GM23248 (cell line): Measurements from ENCODE around the gene HRH1. TPM values are rescaled to one million over a fixed set of nuclear protein-coding genes. Genes with fewer than 3 reads are reported as not detected.
A peak's percentile ranks its signal among the peaks of the same experiment; 100 is the strongest.
"Not testable (repeated sequence)": the region's sequence is repeated elsewhere in the genome, so short reads cannot be mapped to it uniquely, and the experiment has no call there.

Source experiments
- DNase-seq: peaks from one replicate; pipeline ENCODE4 v3.0.0-alpha.2; 2015
- H2AFZ ChIP-seq: fragments of 200-600 bp; sonication (generic); 2 replicates; pipeline ENCODE4 v1.6.1; 2016; ENCODE audit warnings: antibody characterized with exemption
- H3F3A ChIP-seq: fragments of 200-600 bp; sonication (generic); 2 replicates; pipeline ENCODE4 v1.6.1; 2016; ENCODE audit warnings: mild to moderate bottlenecking, antibody characterized with exemption, mixed run types; ENCODE audit not compliant: insufficient read depth
- H3K27ac ChIP-seq: fragments of 200-600 bp; sonication (generic); 2 replicates; pipeline ENCODE4 v1.5.1; 2016; ENCODE audit warnings: mild to moderate bottlenecking
- H3K27me3 ChIP-seq: fragments of 200-600 bp; sonication (generic); replicated peaks from 2 replicates; pipeline ENCODE4 v1.6.1; 2016; ENCODE audit warnings: mild to moderate bottlenecking; ENCODE audit not compliant: insufficient read depth
- H3K36me3 ChIP-seq: fragments of 200-600 bp; sonication (generic); 2 replicates; pipeline ENCODE4 v1.6.1; 2016; ENCODE audit warnings: low read depth, mild to moderate bottlenecking
- H3K4me1 ChIP-seq: fragments of 200-600 bp; sonication (generic); 2 replicates; pipeline ENCODE4 v1.6.1; 2016; ENCODE audit warnings: mild to moderate bottlenecking; ENCODE audit not compliant: insufficient read depth
- H3K4me2 ChIP-seq: fragments of 200-600 bp; sonication (generic); one replicate; pipeline ENCODE4 v1.6.1; 2016; ENCODE audit warnings: mild to moderate bottlenecking; ENCODE audit not compliant: unreplicated experiment
- H3K4me3 ChIP-seq: fragments of 200-600 bp; sonication (generic); 2 replicates; pipeline ENCODE4 v1.5.1; 2016; ENCODE audit warnings: mild to moderate bottlenecking
- H3K79me2 ChIP-seq: fragments of 200-600 bp; sonication (generic); 2 replicates; pipeline ENCODE4 v1.6.1; 2016; ENCODE audit warnings: mild to moderate bottlenecking; ENCODE audit not compliant: insufficient read depth
- H3K9ac ChIP-seq: fragments of 200-600 bp; sonication (generic); 2 replicates; pipeline ENCODE4 v1.6.1; 2016; ENCODE audit warnings: mild to moderate bottlenecking
- H3K9me2 ChIP-seq: fragments of 200-600 bp; sonication (generic); 2 replicates; pipeline ENCODE4 v1.6.1; 2016; ENCODE audit warnings: mixed run types, mild to moderate bottlenecking, moderate library complexity; ENCODE audit not compliant: insufficient read depth
- H3K9me3 ChIP-seq: fragments of 200-600 bp; sonication (generic); one replicate; pipeline ENCODE4 v1.6.1; 2017; ENCODE audit warnings: low read depth
- H4K20me1 ChIP-seq: fragments of 200-600 bp; sonication (generic); 2 replicates; pipeline ENCODE4 v1.6.0; 2016; ENCODE audit not compliant: insufficient read depth
- EZH2 ChIP-seq: fragments of 200-600 bp; sonication (generic); IDR thresholded peaks from 2 replicates; pipeline ENCODE4 v1.6.1; 2018; ENCODE audit warnings: antibody characterized with exemption, mild to moderate bottlenecking; ENCODE audit not compliant: insufficient read depth, poor library complexity, severe bottlenecking
- EZH2phosphoT487 ChIP-seq: fragments of 200-600 bp; sonication (generic); IDR thresholded peaks from 2 replicates; pipeline ENCODE4 v1.6.1; 2018; ENCODE audit warnings: antibody characterized with exemption, moderate library complexity, mild to moderate bottlenecking, low read depth; ENCODE audit not compliant: insufficient read depth
- WGBS, 2 experiments: methylation state at CpG; one replicate each; pipeline ENCODE4 v1.1.6; 2015 to 2017; ENCODE audit warnings: low lambda C conversion rate in 2 of 2, low coverage in 1 of 2; ENCODE audit errors: missing lambda C conversion rate in 2 of 2; 5-methylcytosine and 5-hydroxymethylcytosine counted together
- in situ Hi-C: fragments of 300-500 bp; cut with MboI; formaldehyde crosslinking; loops from 2 replicates; pipeline ENCODE4 v1.15.0; 2020
- polyA plus RNA-seq: library from polyadenylated mRNA; unstranded; fragments of >200 nt; fragmentation: Nextera tagmentation; extraction: Ambion mirVana; gene quantifications from 2 replicates; pipeline ENCODE4 v1.2.1, GENCODE V29; 2016
- total RNA-seq: library from RNA; depleted of rRNA; stranded (reverse); fragments of >200 nt; shearing (Covaris generic); gene quantifications from 2 replicates; pipeline ENCODE4 v1.2.3, GENCODE V29; 2014; rRNA removed

Gene HRH1
- total RNA-seq (9.0 and 9.1 TPM in 2 replicates), polyA plus RNA-seq (7.1 and 8.1 TPM in 2 replicates)

GRCh38 chr3:11154036-11154952, at the start of gene HRH1:
HRH1 (plus strand) TSS chr3:11154493; CDS start chr3:11259038, 104,545 bp downstream.
- peaks cover 19% of the 10 kb centered on the region for H3K4me1 ChIP-seq
- 2 to 5% methylated on average over 19 to 82 of the region's 98 CpGs for WGBS, 2 experiments
- H3K4me3 ChIP-seq: peak within 1 kb of the TSS; percentile 84
- H3F3A ChIP-seq: peaks cover 32% of the 10 kb centered on the region
- H3K27me3 ChIP-seq: no peaks in the 10 kb centered on the region
- H3K9ac ChIP-seq: peak within 1 kb of the TSS; percentile 92
- H2AFZ ChIP-seq: peak within 1 kb of the TSS; percentile 72
- H3K4me2 ChIP-seq: peak within 1 kb of the TSS; percentile 94
- H3K27ac ChIP-seq: peak within 1 kb of the TSS; percentile 58
- in situ Hi-C loops: loop anchor here (25.0 kb wide), 1 partner anchor 183 kb away; no protein-coding TSS in a partner anchor
- peaks cover 36% of the 10 kb centered on the region for H3K79me2 ChIP-seq
- no peaks in the 10 kb centered on the region for H3K9me3 ChIP-seq
- no peaks in the 10 kb centered on the region for H3K9me2 ChIP-seq
- no peaks in the 10 kb centered on the region for H3K36me3 ChIP-seq
- peak; percentile 75 for DNase-seq
- no peak for TF ChIP-seq EZH2
- no peak for TF ChIP-seq EZH2phosphoT487
- H4K20me1 ChIP-seq: no peaks in the 10 kb centered on the region

GRCh38 chr3:11113316-11113715, 41.0 kb upstream of the HRH1 start:
- H3K9me3 ChIP-seq, H3K9ac ChIP-seq, H3K79me2 ChIP-seq, H3K9me2 ChIP-seq, H3K4me2 ChIP-seq, H3K36me3 ChIP-seq, DNase-seq, H4K20me1 ChIP-seq, H3K27ac ChIP-seq, H3K27me3 ChIP-seq, in situ Hi-C loops, H3K4me3 ChIP-seq, H2AFZ ChIP-seq, H3F3A ChIP-seq: not testable (repeated sequence)
- peaks cover 18% of the 10 kb centered on the region for H3K4me1 ChIP-seq
- WGBS, 2 experiments: 87 to 88% methylated on average over 1 to 2 of the region's 2 CpGs

GRCh38 chr3:11115548-11115947, 38.7 kb upstream of the HRH1 start:
- H3K9ac ChIP-seq: no peak overlapping the region
- no peaks in the 10 kb centered on the region for H4K20me1 ChIP-seq
- H3K9me2 ChIP-seq: no peaks in the 10 kb centered on the region
- H3K4me2 ChIP-seq: no peak overlapping the region
- no peaks in the 10 kb centered on the region for H3K9me3 ChIP-seq
- WGBS, 2 experiments: 88 to 93% methylated on average over 3 of the region's 3 CpGs
- peaks cover 22% of the 10 kb centered on the region for H3K4me1 ChIP-seq
- H3K27me3 ChIP-seq: no peaks in the 10 kb centered on the region
- DNase-seq: no peak
- H3K36me3 ChIP-seq: no peaks in the 10 kb centered on the region
- H2AFZ ChIP-seq: no peak overlapping the region
- TF ChIP-seq EZH2phosphoT487 (no peak), EZH2 (no peak)
- H3K27ac ChIP-seq: no peak overlapping the region
- no peaks in the 10 kb centered on the region for H3K79me2 ChIP-seq
- in situ Hi-C loops: no loop called here
- H3F3A ChIP-seq: peaks cover 9% of the 10 kb centered on the region
- H3K4me3 ChIP-seq: no peak overlapping the region

- Histone ChIP-seq H4K20me1 (no peaks in the 10 kb centered on the region), H3K27ac (no peak overlapping the region), H3K27me3 (no peaks in the 10 kb centered on the region), H3F3A (peaks cover 9% of the 10 kb centered on the region), H3K36me3 (no peaks in the 10 kb centered on the region), H3K4me3 (no peak overlapping the region), H3K9me3 (no peaks in the 10 kb centered on the region), H2AFZ (no peak overlapping the region), H3K9ac (no peak overlapping the region), H3K9me2 (no peaks in the 10 kb centered on the region), H3K79me2 (no peaks in the 10 kb centered on the region), H3K4me1 (peaks cover 22% of the 10 kb centered on the region), H3K4me2 (peak overlapping the region; percentile 34)
- in situ Hi-C loops: no loop called here
- WGBS, 2 experiments: 80 to 81% methylated on average over 8 of the region's 8 CpGs
- DNase-seq: no peak
- TF ChIP-seq EZH2phosphoT487: no peak
- no peak for TF ChIP-seq EZH2
Measured at GRCh38 chr3:11116336-11117059, 37.8 kb upstream of the HRH1 start.
